NCI-H1930 (cell line): ENCODE data around the gene DNMT1.

Source experiments
- DNase-seq, 2 experiments: peaks; one replicate each; lab custom pipeline; 2025; lab: John Stamatoyannopoulos, UW

The DNMT1 gene

GRCh38 chr19:10141479-10141878, 53.3 kb downstream of the DNMT1 start:
- no peak for DNase-seq

- DNase-seq: no peak
Observed at GRCh38 chr19:10139952-10140351, 54.8 kb downstream of the DNMT1 start.

- no peak for DNase-seq
Observed at GRCh38 chr19:10138879-10139795, 55.6 kb downstream of the DNMT1 start.

DNA sequence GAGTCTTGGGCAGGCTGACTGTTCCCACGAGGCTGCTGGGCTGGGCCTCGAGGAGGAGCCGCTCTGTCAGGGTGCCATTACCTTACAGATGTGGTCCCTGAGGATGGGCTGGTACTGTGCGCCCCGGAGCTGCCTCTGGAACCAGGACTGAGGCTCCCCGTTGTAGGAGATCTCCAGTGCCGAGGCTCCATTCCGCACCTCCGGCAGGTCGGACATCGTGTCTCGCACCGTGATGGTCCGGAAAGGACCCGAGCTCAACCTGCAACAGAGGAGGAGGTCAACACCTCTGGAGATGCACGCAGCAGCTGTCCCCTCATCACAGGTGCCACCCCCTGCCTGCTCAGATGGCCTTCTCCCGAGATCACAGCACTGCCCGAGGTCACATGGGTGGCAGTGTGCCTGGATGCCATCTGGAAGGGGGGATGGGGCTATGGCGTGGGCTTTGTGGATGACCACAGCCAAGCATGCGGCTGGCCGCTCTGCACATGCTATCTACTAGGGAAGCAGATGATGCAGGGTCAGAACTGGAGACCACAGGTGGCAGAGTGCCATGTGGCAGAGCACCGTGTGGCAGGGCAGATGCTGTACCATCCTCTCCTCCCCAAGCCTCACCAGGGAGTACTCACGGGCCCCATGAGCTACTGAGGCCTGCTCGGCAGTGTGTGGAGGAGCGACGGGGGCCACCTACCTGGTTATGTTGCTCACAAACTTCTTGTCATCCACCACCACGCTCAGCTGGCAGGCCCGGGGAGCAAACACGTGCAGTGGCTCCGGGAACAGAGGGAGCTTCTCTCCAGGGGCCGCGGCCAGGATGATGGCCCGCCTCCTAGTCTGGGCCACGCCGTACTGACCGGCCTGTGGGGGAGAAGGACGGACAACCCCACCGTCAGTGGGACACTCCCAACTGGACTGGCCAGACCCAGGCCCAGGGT, 56.7 kb downstream of the DNMT1 start:
- DNase-seq: no peak

GRCh38 chr19:10136936-10137335, 57.8 kb downstream of the DNMT1 start:
- no peak for DNase-seq

DNA sequence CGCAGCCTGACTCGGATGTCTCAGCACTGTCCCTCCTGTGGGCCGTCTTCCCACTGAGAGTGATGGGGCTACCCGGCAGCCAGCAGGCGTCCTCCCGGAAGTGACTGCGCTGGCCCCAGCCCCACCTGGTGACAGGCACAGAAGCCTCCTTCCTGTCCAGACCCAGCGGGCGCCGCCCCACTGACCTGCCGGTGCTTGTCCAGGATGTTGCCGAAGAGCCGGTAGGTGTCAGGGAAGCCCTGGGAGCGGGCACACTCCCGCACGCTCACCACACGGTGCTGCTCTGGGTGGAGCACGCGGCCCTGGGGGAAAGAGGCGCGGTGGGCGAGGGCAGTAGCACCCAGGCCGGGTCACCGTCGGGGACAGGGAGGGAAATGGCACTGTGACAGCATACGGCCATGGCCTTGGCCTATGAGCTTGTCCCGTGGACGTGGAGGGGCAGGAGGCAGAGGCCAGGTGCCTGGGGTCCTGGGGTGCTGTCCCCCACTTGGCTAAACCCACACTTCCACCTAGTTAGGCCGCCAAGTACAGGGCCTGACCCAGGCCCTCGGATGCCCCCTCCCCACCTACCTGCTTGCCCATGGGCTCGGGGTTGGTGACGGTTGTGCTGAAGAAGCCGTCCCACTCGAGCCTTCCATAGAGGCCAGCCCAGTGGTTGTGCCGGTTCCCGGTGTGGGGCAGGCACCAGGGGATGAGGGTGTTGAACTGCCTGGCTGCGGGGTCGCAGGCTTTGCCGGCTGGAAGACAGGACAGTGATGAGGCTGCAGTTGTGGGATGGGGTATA, 59.0 kb downstream of the DNMT1 start:
- no peak for DNase-seq

- DNase-seq: no peak
Observed at GRCh38 chr19:10134040-10134439, 60.7 kb downstream of the DNMT1 start.

GRCh38 chr19:10133596-10133995, 61.2 kb downstream of the DNMT1 start:
- DNase-seq: no peak

DNA sequence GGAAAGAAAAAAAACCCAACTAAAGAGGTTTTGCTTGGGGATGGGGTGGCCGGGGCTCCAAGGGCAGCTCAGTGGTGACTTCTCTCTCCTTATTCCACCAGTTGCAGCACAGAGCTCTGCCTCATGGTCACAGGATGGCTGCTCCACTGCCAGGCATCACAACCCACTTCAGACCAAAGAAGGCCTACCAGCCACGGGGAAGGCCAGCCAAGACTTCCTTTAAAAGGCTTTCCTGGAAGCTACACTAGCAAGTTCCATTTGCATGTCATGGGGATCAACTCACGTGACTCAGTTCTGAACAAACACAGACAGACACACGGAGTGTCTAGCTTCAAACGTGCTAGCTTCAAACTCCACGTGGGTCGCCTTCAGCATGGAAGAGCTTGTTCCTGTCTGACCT, 61.8 kb downstream of the DNMT1 start:
- no peak for DNase-seq

DNA sequence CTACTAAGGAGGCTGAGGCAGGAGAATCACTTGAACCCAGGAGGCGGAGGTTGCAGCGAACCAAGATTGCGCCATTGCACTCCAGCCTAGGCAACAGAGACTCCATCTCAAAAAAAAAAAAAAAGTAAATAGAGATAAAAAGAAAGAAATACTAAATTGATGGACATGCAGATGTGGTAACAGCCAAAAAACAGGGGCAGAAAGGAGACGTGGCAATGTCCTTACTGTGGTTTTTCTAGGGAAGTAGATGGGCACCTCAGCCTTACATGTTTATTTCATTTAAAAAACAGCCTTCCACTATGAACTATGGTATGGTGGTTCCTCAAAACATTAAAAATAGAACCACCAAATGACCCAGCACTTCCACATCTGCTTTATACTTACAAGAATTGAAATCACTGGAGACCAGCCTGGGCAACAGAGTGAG, 68.5 kb downstream of the DNMT1 start:
- no peak for DNase-seq

DNA sequence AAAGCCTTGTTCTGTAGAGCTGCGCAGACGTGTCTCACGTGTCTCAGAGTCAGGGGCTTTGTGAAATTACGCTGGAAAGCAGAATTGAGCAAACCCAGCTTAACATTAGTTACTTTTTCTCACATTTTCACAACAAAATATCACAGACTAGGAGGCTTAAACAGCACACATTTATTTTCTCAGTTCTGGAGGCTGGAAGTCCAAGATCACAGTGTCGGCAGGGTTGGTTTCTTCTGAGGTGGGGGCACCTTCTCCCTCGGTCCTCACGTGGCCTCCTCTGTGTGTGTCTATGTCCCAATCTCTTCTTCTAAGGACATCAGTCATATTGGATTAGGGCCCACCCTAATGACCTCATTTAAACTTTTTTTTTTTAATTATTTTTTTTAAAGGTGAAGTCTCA, 70.3 kb downstream of the DNMT1 start:
- DNase-seq: no peak

GRCh38 chr19:10122045-10122444, 72.7 kb downstream of the DNMT1 start:
- no peak for DNase-seq

GRCh38 chr19:10120538-10121189, 74.1 kb downstream of the DNMT1 start:
- DNase-seq: no peak

DNA sequence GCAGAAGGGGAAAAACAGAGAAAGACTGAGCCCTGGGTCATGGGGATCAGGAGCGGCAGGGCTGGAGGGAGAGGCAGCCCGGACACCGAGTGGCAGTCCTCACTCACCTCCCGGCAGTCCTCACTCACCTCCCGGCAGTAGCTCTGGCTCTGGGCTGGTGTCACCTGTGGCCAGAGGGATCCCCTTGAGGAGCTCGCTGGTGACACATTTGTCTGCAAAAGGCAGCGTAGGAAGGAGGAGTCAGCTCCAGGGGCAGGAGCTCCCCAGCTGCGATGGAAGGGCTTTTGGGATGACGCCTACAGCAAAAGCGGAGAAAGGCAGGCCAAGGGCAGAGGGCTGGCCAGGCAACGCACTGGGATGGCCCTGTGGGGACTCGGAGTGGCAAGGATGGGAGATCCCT, 75.8 kb downstream of the DNMT1 start:
- no peak for DNase-seq

GRCh38 chr19:10116866-10117616, 77.7 kb downstream of the DNMT1 start:
- no peak for DNase-seq

DNA sequence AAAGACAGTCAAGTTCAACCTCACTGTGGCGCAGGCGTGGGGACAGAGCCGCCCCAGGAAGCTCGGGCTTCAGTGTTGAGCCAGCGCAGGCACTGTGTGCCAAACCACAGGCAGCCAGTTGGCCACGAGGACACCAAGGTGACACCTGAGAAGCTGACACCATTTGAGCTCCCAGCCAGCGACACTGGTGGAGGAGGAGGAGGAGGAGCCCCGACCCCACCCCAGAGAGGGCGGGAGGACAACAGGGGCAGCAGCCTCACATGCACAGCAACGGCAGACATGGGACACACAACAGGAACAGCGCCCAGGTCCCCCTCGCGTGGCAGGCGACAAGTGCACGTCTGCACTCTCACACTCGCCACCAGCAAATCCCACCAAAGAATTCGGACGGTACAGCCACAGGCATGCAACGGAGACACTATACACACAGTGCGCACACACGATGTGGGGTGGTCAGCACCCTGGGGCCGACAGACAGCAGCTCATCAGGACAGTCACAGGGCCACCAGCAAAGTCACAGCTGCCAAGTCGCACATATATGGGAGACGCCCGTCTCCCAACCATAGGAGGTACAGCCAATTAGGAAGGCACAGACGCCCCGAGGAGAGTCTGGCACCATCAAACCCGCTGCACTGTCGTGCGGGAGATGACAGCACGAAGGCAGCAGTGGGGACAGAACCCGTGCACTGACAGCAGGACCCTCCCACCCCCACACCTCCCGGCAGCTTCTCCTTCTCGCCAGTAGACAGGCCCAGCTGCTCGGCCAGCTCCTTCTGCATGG, 78.5 kb downstream of the DNMT1 start:
- DNase-seq: no peak

DNA sequence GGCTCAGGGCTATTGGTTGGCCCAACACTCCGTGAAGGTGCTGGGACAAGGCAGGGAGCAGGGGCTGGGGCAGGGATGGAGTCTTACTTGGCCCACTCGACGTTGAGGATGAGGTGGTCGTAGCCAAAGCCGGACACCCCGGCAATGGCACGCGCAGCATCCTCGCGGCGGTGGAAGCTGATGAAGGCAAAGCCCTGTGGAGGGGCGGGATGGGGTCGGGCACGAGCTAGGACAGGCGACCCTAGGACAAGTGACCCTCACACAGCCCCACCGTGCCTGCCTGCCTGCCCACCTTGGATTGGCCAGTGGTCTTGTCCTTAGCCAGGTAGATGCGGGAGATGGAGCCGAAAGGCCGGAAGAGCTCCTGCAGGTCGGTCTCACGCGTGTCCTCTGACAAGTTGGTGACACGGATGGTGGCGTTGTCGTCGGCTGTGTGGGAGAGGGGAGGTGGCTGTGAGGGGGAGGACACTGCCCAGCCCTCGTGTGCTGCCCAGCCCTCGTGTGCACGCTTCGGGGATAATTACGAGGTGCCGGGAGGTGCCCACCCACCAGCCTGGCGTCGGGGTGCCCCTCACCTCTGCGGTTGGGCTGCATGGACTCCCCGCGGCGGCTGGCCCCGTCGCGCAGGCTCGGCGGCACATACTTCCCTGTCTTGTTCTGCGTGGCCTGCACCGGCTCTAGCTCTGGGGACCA, 79.2 kb downstream of the DNMT1 start:
- DNase-seq: no peak

GRCh38 chr19:10114651-10115391, 79.9 kb downstream of the DNMT1 start:
- DNase-seq: no peak
